GM19463 (cell line): ENCODE data around the gene ZNF79.

Experiments used
- ATAC-seq: cut with Tn5 transposase; IDR thresholded peaks from one replicate; pipeline ENCODE4 v1.9.1; 2021; ENCODE audit warnings: mild to moderate bottlenecking, moderate library complexity; ENCODE audit not compliant: unreplicated experiment

The ZNF79 gene

DNA sequence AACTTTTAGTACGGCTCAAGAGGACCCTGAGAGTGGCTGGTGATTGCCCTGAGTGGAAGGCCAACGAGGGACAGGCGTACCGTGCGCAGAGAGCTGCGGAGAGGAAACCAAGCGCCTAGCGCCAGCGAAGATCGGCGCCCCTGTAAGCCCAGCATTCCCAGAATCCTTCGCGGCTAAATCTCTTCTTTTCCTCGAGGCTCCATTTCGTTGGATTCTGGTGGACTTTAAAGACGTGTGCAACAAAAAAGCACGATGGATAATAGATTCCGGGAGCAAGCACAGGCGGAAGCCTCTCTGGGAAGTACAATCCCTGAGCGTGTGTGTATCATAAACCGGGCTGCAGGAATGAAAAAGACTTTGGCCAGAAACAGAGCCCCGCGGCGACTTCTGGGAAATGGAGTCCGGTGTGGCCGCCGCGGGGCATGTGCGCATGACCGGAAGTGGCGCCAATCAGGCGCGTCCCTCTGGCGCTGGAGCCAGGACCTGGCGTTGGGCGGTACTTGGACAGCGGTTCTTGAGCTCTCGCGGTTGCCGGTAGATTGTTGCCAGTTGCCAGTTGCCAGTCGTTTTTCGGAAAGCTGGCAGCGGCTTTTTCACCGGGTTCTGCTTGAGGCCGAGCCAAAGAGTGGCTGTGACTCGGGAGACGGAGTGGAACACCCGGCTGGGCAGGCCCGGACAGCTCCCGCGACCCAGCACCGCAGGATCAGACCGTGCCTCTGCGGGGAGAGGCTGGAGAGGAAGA lies at the start of gene ZNF79:
TSS of gene ZNF79 (plus strand) at position 449 of the 742 bp plus-strand sequence. CDS start 406 bp downstream, outside the sequence.
- peak; percentile 84 for ATAC-seq

DNA sequence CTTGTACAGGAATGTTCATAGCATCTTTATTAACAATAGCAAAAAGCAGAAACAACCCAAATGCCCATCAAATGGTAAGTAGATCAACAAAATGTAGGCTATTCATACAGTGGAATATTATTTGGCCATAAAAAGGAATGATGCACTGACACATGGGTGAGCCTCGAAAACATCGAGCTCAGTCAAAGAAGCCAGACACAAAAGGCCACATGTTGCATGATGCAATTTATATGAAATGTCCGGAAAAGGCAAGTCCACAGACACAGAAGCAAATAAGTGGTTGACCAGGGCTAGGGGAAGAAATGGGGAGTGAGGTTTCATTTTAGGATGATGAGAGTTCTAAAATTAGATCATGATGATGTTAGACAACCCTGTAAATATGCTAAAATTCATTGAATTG lies 43.7 kb upstream of the ZNF79 start:
- ATAC-seq, result no peak

DNA sequence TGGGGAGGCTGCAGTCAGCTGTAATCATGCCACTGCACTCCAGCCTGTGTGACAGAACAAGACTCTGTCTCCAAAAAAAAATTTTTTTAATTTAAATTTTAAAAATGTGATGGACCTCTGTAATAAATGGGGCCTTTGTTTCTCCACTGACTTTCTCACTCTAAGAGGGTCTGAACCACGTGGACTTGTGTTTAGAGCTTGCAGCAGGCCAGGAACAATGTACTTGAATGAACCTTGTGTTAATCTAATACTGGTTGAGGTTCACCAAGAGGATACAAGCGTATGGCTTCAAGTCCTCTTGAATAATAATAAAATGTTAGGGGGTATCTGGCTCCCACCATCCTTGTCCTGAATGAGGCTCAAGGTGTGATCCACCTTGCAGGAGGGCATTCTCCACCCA lies 41.6 kb upstream of the ZNF79 start:
- no peak for ATAC-seq

DNA sequence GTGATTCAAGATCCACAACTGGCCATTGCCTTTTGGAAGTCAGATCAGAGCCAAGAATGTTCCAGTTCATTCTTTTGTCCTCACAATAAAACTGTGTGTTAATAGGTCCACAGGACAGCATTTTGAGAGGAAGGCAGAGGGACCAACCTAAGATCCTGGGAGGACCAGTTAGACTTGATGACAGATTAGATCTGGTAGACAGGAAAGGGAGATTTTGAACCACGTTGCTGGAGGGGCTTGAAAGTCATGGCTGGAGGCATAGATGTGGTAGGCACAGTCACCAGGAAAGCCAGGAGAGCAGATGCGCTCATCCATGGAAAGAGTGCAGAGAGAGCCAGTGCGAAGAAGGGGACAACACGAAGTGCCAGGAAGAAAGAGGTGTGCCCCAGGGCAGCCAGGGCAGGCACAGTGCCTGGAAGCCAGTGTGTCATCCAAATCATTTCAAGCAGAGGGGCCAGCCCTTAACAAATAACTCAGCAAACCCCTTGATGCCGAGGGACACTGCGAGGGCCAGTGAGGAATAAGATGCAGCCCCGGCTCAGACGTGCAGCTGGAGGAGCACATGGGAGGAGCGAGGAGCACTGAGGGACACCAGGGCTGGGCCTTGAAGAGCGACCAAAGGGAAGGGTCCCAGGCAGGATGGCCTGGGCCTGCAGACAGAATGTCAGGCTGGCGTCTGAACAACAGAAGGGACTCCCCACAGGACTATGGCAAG lies 40.0 kb upstream of the ZNF79 start:
- no peak for ATAC-seq

DNA sequence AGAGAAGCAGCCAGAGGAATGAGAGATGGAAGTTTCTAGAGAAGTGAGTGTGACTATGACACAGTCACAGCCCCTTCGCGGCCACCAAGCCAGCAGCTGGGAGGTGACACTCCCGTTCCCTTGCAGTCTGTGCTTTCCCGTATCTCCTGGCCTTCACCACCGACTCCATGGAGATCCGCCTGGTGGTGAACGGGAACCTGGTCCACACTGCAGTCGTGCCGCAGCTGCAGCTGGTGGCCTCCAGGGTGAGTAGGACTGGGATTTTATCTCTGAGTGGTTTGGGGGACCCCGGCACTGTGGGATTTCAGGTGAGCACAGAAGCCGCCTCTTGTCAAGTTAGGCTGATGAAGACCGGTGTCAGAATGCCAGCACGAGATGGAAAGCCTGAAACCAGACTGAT lies 39.3 kb upstream of the ZNF79 start:
- ATAC-seq, result no peak

DNA sequence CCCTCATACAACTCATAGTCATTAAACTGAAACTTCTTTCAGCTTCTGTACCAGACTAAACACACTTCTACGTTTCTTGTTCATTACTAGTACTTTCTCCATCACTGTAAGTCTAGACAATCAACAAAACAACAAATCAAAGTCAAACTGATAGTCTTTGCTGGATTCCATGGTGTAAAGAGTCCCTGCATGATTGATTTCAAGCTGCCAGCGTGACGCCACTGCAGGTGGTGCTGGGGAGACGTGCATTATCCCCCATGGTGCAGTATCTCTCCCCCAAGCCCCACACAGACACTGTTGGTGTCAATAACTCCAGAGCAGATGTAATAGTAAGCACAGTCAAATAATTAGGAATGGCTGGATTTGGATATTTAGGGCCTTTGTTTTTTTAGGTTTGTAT lies 37.9 kb upstream of the ZNF79 start:
- ATAC-seq, result no peak

DNA sequence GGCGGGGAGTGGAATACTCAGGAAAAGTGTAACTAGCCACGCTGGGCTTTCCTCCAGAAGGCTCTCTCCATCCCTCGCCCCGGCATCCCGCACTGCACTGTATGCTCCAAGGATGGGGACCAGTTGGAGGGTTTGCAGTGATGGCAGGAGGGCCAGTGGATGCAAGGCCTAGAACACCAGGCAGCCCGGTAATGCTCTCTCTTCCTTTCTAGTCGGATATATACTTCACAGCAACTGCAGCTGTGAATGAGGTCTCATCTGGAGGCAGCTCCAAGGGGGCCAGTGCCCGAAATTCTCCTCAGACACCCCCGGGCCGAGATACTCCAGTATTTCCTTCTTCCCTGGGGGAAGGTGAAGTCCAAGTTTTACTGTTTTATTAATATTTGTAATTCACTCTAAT lies 37.2 kb upstream of the ZNF79 start:
- no peak for ATAC-seq

DNA sequence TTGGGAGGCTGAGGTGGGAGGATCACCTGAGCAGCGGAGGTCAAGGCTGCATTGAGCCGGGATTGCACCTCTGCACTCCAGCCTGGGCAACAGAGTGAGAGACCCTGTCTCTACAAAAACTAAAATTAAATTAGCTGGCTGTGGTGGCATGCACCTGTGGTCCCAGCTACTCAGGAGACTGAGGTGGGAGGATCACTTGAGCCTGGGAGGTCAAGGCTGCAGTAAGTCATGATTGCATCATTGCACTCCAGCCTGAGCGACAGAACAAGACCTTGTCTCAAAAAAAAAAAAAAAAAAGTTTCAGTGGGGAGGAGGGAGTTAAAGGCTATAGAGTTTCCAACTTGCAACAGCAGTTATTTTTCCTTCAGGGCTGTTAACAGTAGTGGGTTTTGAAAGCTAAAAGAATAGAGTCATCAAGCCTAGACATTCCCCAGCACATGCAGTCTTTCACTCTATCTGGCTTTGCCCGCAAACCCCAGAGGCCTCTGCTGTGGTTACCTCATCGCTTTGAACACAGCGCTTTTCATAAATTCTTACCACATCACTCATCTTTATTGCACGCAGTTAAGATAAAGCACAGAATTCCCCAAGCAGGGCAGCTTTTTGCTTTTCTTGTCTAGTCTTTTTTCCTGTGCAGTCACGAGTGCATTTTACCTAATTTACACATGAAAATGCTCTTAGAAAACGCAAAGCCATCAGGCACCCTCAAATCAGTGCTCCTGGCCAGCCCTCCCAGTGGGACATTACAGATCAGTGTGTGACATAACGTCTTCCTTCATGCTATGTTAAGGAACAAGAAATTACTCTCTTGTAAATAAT lies 35.9 kb upstream of the ZNF79 start:
- peak; percentile 80 for ATAC-seq

DNA sequence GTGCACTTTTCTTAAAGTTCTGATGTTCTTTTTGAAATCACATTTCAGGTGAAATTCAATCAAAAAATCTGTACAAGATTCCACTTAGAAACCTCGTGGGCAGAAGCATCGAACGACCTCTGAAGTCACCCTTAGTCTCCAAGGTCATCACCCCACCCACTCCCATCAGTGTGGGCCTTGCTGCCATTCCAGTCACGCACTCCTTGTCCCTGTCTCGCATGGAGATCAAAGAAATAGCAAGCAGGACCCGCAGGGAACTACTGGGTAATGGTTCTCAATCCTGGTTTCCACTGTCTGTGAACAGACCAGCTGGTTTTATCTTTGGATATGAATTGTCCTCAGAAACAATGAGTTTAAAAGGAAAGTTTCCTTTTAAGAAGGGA lies 35.3 kb upstream of the ZNF79 start:
- no peak for ATAC-seq

DNA sequence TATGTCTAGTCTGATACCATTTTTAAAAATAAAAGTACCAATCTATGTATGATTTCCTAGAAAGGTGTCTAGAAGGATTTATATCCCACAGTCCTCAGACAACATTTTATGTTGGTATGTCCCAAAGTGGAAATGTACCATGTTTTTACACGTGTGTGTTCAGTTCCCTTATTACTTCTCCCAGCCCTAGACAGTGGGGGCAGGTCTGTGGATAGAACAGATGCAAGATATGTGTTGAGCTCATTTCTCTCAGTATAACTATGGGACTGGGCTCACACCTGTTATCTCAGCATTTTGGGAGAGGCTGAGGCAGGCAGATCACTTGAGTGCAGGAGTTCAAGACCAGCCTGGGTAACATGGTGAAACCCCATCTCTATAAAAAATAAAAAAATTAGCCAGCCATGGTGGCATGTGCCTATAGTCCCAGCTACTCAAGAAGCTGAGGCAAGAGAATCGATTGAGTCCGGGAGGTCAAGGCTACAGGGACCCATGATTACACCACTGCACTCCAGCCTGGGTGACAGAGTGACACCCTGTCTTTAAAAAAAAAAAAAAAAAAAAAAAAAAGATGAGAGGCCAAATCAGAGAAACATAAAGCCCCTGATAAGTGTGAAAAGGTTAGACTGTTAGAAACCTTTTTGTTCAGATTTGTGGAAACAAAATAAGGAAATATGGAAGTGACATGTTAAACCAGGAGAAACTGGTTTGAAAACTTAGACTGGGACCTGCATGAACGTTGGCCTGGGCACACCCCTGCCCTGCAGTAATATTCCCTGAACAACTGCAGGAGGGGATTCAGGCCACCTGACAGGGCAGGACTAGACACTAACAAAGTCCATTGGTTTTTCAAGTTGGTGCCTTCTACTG lies 34.6 kb upstream of the ZNF79 start:
- ATAC-seq, result no peak

DNA sequence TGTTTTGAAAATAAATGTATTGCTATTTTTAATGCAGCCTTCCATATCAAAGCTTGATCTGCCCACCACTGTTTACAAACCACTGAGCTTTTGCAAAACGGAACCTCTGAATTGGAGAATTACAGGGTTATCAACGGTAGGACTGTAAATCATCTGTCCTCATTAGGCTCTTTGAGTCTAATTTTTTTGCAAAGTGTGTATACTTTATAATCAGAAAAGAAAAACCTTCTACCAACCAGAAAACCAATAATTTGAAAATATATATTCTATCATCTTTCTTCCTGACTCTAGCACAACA lies 34.0 kb upstream of the ZNF79 start:
- ATAC-seq, result no peak

DNA sequence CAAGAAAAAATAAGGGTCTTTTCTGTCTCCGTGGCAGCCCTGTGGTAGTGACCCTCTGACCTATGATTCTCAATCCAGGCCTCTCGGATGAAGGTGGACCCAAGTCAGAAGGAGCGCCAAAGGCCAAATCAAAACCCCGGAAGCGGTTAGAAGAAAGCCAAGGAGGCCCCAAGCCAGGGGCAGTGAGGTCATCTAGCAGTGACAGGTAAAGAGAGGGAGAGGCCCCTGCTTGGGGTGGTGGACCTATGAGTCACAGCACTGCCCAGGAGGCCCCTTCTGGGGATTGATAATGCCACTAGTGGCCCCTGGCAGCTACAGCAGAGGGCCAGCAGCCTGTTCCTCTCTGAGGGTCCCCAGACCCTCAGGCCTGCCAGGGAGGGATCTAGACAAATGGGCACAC lies 33.6 kb upstream of the ZNF79 start:
- ATAC-seq, result no peak

DNA sequence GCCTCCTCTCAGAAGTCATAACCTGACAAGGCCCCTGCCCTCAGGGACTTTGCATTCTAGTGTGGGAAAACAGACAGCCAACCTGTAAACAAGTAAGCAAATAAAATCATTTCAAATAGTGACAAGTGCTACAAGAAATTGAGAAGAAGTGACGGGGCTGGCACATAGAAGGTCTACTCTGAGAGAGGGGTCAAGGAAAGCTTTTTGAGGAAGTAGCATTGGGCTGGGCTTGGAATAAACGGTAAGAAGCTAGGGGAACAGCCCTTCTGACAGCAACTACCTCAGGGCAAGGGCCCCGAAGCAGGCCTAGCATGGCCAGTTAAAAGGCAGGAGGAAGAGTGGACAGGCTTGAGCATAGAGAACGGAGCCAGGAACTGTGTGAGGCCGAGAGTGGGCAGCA lies 32.0 kb upstream of the ZNF79 start:
- no peak for ATAC-seq

DNA sequence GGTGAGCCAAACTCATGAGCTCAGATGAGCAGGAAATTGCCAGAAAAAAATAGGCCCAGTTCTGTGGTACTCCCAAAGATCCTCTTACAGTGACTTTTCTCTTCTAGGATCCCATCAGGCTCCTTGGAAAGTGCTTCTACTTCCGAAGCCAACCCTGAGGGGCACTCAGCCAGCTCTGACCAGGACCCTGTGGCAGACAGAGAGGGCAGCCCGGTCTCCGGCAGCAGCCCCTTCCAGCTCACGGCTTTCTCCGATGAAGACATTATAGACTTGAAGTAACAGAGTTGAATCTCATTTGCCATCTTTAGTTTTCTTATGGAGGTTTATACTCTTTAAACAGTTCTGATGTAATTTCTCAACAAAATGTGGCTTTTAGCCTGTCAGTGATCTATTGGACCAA lies 31.2 kb upstream of the ZNF79 start:
- ATAC-seq, result no peak

DNA sequence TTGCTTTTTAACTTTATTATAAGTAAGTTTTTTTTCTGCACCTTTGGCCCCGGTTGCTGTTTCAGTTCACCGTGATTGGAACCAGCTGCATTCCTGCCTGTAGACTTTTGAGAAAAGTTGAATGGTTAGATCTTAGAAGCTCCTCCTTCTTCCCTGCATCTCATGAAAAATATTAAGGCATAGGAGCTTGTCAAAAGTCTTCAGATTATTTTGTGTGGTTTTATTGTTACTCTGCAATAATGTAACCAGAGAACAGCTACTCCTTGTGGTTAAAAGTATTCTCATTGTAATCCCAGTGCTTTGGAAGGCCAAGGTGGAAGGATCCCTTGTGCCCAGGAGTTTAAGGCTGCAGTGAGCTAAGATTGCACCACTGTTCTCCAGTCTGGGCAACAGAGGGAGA lies 30.5 kb upstream of the ZNF79 start:
- ATAC-seq, result no peak

DNA sequence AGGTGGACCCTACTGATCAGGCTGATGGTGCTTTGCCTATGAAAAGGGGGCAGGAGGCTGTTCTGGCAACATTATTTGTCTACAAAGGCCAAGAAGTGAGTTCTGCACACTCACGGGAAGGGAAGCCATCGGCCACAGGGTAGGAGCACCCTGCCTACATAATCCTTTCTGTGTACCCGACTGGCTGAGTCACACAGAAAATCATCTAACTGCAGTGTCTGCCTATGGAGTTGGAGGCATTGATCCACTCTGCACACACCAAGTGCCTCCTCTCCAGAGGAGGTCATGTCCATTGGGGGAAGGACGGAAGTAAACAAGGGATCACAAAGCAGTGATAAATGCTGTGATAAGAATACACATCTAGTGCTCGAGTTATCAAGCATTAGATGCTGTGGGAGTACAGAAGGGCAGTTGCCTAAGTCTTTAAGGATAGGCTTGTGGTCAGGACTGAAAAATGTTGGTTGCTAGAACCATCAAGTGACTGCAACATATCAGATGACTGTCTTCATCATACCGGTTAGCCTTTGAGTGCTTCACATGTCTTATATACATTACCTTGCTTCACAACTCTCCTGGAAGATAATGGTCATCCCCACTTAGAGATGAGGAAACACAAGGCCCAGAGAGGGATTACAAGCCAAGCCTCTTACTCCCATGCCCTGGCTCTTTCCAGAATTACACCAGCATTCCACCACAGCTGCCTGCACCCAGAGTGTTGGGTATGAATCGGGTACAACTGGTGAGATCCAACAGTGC lies 28.5 kb upstream of the ZNF79 start:
- ATAC-seq, result no peak

DNA sequence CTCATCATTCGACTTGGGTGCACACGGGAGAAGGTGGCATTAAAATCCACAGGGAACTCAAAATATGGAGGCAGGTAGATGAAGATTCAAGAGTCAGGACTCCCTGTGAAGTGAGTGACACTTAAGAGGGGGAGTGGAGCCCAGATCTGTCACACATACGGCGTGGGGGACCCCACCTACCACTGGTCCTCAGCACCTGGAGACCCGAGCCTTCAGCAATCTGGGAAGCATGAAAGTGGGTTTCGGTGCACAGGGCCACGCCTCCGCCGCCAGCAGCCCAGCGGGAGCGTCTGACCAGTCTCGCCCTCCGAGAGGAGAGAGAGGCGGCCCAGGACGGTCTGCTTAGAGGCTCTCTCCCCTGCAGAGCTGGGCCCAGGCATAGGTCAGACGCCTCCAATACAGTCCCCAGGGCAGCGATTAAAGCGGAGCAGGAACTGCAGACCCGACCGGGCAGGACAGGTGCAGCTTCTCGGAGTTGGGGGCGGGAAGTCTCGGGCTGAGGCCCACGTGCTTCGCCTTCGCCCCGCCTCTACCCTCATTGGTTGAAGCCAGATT lies 27.9 kb upstream of the ZNF79 start:
- ATAC-seq, result no peak

DNA sequence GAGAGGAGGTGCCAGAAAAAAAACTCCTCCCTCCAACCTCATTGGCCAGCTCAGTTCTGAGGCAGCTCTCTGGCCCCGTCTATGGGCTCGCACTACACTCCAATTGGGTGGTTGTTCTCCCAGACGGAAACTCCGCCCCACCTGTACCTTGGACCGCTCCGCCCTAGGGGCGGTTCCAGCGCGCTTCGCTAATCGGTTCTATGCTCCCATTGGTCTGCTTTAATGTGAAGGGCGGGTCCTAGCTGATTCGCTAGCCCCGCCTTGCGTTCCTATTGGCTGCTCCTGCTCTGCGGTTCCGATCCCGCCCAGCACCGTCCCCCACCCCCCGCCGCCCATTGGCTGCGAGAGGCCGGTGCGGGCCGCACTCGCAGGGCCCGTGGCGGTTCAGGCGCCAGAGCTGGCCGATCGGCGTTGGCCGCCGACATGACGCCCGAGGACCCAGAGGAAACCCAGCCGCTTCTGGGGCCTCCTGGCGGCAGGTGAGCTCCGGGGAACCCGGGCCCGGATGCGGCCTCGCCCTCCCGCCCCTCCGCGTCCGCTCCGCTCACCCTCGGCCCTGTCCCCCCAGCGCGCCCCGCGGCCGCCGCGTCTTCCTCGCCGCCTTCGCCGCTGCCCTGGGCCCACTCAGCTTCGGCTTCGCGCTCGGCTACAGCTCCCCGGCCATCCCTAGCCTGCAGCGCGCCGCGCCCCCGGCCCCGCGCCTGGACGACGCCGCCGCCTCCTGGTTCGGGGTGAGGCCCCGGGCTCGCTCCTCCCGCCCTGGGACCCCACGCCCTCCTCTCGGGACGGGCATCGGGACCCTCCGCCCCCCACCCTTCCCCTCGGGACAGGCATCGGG lies 27.2 kb upstream of the ZNF79 start, which contains the start of gene SLC2A8:
TSS of gene SLC2A8 (plus strand) at position 362 of the 838 bp plus-strand sequence. CDS start at position 424, 62 bp downstream.
- ATAC-seq, result peak; percentile 95
